GM04503 (cell line): ENCODE measurements around the gene DENND5B.
"Not testable (repeated sequence)": the region's sequence is repeated elsewhere in the genome, so short reads cannot be mapped to it uniquely, and the experiment has no call there.

Experiments used
- DNase-seq: peaks from one replicate; pipeline ENCODE4 v3.0.0-alpha.2; 2012; ENCODE audit warnings: low read depth

DENND5B gene

DNA sequence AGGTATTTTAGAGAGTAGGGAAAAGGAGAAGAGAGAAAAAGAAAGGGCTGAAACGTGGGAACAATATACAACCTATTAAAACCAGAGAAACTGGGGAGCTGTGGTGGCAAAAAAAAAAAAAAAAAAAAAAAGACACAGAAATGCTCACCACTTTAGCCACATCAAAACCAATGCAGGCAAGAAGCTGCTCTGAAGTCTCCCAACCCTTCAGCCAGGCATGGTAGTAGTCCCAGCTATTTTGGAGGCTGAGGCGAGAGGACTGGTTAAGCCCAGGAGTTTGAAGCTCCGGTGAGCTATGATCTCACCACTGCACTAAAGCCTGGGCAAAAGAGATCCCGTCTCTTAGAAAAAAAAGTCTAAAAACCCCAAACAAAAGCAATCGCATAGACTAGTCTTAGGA lies 33.2 kb downstream of the DENND5B start:
- no peak for DNase-seq

DNA sequence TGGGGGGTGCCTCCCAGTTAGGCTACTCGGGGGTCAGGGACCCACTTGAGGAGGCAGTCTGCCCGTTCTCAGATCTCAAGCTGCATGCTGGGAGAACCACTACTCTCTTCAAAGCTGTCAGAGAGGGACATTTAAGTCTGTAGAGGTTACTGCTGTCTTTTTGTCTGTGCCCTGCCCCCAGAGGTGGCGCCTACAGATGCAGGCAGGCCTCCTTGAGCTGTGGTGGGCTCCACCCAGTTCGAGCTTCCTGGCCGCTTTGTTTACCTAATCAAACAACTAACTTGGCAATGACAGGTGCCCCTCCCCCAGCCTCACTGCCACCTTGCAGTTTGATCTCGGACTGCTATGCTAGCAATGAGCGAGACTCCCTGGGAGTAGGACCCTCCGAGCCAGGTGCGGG lies 35.5 kb downstream of the DENND5B start:
- DNase-seq: not testable (repeated sequence)

DNA sequence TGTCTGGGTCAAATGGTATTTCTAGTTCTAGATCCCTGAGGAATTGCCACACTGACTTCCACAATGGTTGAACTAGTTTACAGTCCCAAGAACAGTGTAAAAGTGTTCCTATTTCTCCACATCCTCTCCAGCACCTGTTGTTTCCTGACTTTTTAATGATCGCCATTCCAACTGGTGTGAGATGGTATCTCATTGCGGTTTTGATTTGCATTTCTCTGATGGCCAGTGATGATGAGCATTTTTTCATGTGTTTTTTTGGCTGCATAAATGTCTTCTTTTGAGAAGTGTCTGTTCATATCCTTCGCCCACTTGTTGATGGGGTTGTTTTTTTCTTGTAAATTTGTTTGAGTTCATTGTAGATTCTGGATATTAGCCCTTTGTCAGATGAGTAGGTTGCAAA lies 40.3 kb downstream of the DENND5B start:
- not testable (repeated sequence) for DNase-seq

DNA sequence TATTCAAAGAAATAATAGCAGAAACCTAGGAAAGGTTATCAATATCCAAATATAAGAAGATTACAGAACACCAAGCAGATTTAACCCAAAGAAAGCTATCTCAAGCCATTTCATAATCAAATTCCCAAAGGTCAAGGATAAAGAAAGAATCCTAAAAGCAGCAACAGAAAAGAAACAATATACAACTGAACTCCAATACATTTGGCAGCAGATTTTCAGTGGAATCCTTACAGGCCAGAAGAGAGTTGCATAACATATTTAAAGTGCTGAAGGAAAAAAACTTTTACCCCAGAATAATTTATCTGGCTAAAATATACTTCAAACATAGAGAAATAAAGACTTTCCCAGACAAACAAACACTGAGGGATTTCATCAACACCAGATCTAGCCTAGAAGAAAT lies 54.3 kb downstream of the DENND5B start:
- no peak for DNase-seq

DNA sequence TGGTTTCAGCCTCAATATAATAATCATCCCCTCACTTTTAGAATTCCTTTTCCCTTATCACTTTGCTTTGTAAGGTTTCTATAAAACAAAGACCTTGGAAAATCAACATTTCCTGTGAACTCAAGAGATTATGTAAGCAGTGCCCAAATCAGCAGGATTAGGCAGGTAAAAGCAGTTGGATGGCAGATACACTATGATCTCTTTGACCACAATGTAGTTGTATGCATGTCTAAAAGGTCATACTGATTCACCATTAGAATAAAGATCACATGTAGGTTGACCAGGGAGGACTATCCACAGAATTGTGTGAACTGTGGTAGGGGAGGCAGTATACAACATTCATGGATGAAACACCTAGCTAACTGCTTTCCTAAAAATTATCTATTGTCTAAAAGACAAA lies 57.5 kb downstream of the DENND5B start:
- no peak for DNase-seq

DNA sequence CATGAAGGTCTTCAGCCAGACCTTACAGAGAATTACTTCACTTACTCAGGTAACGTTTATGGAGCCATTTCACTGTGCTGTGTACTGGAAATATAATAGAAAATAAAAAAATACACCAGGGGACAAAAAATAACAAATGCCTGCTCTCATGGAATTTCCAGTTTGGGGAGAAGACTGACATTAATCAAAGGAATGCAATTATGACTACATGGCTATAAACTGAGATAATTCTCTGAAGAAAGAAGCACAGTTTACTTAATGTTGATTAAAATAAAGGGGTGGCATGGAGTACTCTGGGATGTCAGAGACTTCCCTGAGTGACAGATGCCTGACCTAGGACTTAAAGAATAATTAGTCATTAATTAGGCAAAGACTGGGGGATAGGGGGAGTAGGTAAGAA lies 59.0 kb downstream of the DENND5B start:
- no peak for DNase-seq

DNA sequence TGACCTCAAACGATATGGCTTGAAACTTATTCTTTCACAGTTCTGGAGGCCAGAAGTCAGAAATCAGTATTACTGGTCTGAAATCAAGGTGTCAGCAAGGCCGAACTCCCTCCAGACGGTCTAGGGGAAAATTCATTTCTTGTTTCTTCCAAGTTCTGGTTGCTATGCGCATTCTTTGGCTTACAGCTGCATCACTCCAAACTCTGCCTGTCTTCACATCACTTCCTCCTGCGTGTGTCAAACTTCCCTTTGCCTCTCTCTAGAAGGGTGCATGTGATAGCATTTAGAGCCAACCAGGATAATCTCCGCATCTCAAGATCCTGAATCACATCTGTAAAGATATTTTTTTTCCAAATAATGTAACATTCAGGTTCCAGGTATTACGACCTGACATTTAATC lies 62.8 kb downstream of the DENND5B start:
- no peak for DNase-seq

DNA sequence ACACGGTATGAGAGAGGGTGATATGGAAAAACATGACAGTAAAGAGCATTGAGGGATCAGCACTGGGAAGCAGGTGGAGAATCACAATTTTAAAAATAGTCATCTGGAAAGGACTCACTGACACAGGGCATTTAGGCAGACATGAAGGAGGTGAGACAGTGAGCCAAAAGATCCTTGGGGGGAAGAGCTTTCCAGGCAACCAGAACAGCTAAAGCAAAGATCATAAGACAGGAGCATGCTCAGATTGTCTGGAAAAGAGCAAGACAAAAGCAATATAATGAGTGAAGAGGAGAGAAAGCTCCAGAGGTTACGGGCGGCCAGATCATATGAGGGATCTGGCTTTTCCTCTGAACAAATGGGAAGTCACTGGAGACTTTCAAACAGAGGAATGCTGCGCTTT lies 63.9 kb downstream of the DENND5B start:
- no peak for DNase-seq

DNA sequence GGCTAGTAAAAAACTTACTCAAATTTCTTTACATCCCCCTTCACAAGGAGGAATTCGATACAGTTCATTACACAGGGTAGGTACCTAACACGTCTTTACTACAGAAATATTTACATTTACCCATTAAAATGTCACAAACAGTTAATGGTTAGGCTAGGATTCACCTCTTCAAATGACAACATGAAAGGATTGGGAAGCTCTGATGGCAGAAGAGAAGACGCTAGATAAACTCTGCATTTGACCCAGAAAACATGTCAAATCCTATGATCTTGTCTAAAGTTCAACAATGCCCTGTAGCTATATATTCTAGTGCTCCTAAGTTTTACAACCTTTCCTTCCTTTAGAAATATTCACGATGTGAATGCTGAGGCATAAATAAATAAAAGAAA lies 64.8 kb downstream of the DENND5B start:
- DNase-seq: no peak

DNA sequence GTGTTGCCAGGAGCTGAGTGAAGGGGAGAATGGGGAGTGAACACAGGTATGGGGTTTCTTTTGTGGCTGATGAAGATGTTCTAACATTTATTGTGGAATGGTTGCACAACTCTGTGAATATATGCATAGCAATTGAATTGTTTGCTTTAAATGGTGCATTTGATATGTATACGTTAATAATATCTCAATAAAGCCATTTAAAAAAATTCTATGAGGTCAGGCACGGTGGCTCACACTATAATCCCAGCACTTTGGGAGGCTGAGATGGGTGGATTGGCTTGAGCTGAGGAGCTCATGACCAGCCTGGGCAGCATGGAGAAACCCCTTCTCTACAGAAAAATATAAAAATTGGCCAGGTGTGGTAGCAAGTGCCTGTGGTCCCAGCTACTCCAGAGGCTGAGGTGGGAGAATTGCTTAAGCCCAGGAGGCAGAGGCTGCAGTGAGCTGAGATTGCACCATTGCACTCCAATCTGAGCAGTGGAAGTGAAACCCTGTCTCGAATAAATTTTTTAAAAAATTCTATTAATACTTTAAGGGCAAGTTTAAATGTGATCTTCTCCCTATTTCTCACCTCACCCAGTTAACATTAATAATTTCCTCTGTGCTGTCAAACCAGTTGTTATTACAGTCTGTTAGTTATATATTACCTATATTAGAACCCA lies 65.3 kb downstream of the DENND5B start:
- DNase-seq: no peak

DNA sequence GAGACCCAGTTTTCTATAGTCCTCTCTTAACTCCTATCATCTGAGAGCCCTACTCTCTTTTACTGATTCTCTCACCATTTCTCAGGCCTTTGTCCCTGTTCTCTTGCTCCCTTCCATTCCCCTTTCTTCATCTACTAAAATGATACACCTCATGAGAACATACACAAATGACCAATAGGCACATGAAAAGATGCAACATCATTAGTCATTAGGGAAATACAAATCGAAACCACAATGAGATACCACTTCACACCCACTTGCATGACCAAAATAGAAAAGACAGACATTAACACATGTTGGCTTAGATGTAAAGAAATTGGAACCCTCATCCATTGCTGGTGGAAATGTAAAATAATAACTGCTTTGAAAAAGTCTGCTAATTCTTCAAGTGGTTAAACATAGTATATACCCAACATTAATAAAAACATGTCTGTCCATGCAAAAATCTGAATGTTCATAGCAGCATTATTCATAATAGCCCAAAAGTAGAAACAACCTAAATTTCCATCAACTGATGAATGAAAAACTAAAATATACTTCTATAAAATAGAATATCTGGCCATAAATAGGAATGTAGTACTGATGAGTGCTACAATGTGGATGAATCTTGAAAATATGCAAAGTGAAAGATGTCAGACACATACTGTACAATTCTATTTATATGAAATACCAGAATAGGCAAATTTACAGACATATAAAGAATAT lies 66.0 kb downstream of the DENND5B start:
- no peak for DNase-seq

DNA sequence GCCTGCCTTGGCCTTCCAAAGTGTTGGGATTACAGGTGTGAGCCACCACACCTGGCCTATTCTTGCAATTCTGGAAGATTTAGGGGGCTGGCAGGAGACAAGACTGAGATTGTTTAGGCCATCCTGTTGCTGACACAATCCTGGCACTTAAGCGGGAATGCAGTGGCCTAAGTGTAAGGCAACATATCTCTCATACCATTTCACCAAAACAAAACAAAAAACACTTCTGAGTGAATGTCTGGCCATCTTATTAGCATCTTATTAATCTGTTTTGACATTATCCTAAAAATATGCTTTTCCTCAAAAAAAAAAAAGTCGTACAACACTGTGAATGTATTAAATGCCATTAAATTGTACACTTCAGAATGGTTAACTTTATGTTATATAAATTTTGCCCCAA lies 67.6 kb downstream of the DENND5B start:
- DNase-seq: no peak

DNA sequence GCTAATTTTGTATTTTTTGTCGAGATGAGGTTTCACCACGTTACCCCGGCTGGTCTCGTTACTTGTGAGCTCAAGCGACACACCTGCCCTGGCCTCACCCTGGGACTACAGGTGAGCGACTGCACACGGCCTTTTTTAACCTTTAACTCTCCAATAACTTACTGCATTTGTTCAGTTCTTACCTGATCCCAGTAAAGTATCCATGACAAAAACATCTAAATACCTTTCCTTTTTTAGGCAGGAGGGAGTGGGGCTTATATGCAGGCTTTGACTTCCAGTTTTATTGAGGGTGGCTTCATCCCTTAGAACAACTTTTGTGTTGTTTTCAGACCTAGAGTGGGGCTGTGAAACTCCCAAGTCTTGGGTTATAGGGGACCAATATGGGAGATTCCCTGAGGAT lies 68.3 kb downstream of the DENND5B start:
- DNase-seq: no peak

DNA sequence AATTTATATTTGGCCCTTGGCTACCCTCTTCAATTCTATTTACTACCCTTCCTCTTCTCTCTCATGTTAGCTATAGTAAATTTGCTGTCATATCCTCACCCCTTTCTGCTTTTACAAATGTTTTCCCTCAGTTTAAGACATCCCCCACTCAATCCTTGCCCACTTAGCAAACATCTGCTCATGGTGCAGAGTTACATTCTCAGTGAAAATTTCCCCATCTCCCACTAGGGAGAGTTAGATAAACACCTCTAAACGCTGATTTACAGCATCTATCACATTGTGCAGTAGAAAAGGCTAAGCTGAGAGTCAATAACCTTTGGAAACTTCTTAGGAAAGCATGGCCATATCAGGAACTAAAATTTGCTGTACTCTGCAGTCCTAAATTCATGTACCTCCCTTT lies 69.0 kb downstream of the DENND5B start:
- no peak for DNase-seq

DNA sequence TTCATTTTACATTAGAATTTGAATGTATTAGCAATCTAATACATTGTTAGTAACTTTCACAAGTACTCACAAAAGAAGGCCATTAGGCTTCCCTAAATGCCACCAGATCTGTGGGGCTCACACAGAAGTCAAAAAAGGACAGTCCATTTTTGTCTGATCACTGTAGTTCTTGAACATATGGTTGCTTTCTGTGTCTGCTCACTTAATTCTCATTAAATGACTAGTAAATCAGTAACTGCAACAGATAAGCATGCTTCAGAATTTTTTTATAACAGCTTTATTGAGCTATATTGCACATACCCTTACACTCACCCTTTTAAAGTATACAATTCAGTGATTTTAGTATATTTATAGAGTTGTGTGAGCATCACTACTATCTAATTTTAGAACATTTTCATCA lies 71.4 kb downstream of the DENND5B start:
- DNase-seq: no peak

DNA sequence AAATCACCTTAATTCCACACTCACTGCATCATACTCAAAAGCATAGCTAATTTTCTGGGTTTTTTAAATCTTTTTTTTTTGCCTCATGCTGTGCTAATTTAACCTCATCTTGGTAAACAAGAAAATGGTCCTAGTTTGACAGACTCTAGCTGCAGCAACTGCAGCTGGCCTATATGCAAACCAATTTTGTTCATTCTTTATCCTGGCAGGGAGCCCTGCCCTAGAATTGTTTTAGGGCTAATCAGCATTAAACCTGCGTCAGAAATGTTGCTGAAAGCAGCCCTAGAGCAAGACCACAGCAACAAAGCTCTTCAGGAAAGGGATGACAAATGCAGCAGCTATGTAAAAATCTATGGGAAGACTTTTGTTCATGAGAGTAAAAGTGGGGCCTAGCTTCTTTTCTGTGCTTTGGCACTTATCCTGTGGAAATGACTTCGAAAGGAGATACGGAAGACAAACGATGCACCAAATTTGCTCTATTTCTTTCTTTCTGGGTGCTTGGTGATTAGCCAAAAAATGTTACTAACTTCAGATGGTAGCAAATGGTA lies 72.2 kb downstream of the DENND5B start:
- DNase-seq: peak; percentile 99

DNA sequence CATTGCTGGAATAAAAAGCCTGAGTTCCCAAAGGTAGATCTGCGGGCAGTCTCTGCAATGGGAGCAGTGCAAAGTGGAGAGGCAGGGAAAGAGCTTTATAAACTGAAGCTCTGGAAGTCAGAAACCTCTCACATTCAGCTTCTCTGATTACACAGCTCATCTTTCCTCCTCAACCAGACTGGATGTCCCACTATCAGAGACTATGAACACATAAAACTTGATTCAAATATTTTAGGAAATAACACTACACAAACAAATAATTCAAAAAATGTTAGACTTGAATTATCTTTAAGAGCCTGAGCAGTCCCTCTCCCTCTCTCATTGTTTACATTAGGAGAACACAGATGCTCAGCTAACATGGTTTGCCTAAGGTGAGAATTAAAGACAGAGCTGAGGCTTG lies 72.9 kb downstream of the DENND5B start:
- no peak for DNase-seq

DNA sequence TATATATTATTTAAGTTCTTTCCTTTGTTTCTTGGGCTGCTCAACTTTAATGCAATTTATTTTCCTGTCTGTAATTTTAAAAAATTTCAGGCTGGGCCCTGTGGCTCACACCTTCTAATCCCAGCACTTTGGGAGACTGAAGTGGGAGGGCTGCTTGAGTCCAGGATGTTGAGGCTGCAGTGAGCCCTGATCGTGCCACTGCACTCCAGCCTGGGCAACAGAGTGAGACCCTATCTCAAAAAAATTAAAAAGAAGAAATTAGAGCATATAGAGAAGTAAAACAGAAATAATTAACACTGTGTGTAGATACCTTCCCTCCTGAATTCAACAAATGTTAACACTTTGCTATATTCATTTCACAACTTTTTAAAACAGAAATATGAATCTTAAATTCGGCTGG lies 74.2 kb downstream of the DENND5B start:
- no peak for DNase-seq

DNA sequence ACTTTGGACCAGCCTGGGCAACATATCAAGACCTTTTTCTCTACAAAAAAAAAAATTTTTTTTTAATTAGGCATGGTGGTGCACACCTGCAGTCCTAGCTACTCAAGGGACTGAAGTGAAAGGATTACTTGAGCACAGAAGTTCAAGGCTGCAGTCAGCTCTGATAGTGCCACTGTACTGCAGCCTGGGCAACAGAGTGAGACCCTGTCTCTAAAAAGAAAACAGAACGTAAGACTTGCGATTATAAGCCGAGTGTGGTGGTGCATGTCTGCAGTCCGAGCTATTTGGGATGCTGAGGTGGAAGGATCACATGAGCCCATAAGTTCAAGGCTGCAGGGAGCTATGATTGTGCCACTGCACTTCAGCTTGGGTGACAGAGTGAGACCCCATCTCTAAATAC lies 76.0 kb downstream of the DENND5B start:
- DNase-seq: no peak

DNA sequence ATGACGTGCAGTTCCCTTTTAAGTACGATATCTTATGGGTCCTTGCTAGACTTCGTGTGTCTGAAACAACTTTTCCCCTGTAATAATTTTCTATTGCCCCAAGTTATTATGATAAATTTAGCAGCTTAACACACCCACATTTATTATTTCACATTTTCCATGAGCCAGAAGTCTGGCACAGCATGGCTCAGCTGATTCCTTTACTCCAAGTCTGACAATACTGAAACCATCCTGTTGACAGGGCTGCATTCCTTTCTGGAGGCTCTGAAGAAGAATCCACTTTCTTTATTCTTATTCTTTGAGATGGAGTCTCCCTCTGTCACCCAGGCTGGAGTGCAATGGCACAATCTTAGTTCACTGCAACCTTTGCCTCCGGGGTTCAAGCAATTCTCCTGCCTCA lies 80.9 kb downstream of the DENND5B start:
- DNase-seq: no peak

DNA sequence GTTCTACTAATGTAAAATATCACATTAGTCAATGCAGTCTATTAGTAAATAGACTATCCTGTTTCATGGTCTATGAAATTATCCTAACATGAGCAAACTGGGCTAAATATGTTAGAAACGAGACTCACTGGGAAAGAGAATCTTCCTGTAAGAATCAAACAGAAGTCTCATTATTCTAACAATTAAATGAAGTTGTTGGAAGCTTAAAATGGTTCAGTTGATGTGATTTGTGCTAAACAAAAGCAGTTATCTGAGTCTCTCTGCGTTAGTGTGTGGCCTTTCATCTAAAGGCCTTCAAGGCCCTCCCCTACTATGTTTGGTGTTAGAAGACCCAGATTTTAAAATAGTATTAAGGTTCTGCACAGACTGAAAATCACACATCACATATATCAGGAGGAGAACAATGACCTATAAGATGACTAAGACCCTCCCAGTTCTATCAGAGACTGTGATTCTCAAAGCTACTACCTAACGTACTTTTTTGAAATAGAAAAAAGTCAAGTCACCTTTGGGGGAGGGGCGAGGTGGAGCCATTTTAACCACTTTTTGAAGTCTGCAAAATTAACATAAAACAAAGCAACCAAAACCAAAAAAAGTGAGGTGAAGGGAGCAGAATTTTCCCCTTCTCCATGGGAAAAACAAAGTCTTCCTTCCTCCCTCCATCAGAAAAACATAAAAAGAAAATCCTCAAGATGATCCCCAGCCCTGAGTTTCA lies 82.3 kb downstream of the DENND5B start:
- DNase-seq: no peak

DNA sequence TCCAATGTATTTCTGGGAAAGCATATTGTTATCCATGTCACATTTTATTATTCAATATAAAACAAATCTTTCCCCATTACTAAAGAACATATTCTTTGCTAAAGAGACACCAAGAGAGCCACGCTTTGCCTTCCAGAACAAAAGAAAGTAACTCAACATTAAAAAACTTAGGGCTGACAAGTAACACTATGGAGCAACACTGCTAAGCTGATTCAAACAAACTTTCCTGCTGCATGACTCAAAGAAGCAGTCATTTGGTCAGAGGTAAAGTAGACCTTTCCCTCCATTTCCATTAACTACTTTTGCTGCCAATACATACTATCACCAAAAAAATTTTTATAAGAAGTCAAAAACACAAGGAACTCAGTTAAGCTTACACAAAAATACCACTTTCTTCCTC lies 83.0 kb downstream of the DENND5B start:
- no peak for DNase-seq
